ENCODE measurements around the gene OR11H6.
"Not testable (repeated sequence)": the region's sequence is repeated elsewhere in the genome, so short reads cannot be mapped to it uniquely, and the experiment has no call there.

Gene OR11H6, protein sequence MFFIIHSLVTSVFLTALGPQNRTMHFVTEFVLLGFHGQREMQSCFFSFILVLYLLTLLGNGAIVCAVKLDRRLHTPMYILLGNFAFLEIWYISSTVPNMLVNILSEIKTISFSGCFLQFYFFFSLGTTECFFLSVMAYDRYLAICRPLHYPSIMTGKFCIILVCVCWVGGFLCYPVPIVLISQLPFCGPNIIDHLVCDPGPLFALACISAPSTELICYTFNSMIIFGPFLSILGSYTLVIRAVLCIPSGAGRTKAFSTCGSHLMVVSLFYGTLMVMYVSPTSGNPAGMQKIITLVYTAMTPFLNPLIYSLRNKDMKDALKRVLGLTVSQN

DNA sequence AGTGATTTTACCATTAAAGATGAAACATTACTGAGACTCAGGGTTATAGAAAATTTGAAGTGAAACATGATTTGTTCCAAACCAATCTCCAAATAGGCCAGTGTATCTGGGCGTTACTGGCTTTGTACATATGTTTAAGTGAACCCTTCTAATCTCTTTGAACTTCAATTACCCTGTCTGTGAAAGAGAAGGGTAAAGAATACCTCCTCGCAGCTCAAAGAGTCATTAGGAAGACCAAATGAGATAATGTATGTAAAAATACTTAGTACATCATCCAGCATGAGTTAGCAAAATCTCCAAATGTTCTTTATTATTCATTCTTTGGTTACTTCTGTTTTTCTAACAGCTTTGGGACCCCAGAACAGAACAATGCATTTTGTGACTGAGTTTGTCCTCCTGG lies at the start of gene OR11H6:
OR11H6 (plus strand) TSS at position 301 of the 400 bp plus-strand sequence; CDS start at position 301, 0 bp downstream.
- DNase-seq (ENCODE audit: low spot score): no peak
- FAIRE-seq: no peak

DNA sequence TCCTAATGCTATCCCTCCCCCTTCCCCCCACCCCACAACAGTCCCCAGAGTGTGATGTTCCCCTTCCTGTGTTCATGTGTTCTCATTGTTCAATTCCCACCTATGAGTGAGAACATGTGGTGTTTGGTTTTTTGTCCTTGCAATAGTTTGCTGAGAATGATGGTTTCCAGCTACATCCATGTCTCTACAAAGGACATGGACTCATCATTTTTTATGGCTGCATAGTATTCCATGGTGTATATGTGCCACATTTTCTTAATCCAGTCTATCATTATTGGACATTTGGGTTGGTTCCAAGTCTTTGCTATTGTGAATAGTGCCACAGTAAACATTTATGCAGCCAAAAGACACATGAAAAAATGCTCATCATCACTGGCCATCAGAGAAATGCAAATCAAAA lies 49.3 kb upstream of the OR11H6 start:
- not testable (repeated sequence) for FAIRE-seq; DNase-seq (ENCODE audit: low spot score)

DNA sequence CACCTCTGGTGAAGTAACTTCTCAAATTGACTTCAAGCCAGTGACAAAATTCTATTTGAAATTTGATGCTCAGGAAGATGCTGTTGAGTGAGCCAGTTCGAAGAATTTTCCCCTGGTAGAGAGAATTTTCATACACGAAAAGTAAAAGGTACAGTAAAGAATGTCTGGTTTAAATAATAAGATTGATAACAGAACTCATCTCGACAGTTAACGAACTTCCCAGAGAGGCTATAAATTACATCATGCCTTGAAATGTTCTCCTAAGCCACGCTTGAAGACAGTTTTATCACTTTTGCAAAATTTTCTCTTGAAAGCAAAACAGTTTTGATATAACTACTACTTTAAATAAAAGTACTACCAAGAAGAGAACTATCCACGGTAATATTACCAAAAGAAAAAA lies 47.2 kb upstream of the OR11H6 start:
- FAIRE-seq: no peak
- DNase-seq (ENCODE audit: low spot score): no peak

DNA sequence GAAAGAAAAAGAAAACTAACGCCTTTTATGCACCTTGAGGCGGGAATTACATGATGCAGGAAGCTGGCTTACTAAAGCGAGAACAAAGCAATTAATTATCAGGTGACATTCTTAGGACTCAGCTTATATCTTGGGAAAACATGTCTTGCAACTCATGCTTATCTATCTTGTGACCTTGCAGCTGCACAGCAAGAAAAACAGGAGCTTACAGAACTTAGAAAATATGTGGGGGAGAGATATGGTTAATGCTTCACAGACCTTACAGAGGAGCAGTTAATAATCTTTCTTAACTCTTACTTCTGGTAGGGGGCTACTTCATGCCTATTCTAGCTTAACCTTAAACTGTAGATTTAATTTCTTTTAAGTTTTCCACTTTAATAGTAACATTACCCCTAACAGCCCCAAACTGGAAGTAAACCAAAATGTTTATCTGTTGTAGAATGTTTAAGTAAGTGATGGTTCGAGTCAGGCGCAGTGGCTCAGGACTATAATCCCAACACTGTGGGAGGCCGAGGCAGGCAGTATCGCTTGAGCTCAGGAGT lies 46.0 kb upstream of the OR11H6 start:
- DNase-seq (ENCODE audit: low spot score) (no peak), FAIRE-seq (no peak)

DNA sequence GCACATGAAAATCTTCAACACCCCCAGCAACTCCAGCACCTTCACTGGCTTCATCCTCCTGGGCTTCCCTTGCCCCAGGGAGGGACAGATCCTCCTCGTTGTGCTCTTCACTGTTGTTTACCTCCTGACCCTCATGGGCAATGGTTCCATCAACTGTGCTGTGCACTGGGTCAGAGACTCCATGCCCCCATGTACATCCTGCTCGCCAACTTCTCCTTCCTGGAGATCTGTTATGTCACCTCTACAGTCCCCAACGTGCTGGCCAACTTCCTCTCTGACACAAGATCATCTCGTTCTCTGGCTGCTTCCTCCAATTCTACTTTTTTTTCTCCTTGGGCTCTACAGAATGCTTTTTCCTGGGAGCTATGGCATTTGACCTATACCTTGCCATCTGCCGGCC lies 44.3 kb upstream of the OR11H6 start:
- DNase-seq (ENCODE audit: low spot score) (no peak), FAIRE-seq (no peak)

DNA sequence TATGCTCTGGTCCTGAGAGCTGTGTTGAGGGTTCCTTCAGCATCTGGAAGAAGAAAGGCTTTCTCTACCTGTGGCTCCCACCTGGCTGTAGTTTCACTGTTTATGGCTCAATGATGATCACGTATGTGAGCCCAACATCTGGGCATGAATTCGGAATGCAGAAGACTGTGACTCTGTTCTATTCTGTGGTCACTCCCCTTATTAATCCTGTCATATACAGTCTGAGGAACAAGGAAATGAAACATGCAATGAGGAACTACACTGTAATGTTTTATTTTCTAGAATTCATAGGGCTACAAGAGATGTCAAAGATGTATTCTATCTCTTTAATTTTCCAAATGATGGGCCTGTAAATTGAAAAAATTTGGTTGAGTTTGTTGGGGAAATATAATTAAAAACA lies 43.6 kb upstream of the OR11H6 start:
- no peak for DNase-seq (ENCODE audit: low spot score)
- FAIRE-seq: no peak

DNA sequence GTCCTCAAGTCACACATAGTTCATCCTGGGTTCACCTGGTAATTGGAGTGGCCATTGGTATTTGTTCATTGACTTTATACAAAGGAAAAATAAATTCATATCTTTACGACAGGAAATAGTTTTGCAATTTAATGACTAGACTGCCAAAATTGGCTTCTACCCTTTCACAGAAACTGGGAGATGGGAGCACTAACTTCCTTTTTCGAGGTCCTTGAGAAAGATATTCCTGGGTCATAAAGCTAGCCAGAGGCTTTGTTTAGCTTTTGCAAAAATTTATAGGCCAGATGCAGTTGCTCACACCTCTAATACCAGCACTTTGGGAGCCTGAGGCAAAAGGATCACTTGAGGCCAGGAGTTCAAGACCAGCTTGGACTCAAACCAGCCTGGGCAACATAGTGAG lies 43.0 kb upstream of the OR11H6 start:
- DNase-seq (ENCODE audit: low spot score) (no peak), FAIRE-seq (no peak)

DNA sequence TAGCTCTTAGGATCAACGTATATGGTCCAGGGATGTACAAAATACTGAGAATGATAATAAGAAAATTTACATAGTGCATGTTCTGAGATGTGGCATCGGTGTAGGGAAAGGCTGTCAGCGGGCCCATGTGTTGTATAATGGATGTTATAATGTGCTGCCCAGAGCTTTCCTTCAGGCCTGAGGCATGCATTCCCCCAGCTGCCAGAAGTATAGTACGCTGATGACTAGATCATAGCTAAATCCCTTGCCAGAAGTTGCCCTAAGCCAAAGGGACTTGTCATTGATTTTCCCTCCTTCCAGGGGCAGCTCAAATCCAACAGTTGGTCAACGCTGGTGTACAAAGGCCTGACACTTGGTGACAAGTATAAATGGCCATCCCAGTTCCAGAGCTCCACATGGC lies 39.3 kb upstream of the OR11H6 start:
- no peak for FAIRE-seq
- no peak for DNase-seq (ENCODE audit: low spot score)

DNA sequence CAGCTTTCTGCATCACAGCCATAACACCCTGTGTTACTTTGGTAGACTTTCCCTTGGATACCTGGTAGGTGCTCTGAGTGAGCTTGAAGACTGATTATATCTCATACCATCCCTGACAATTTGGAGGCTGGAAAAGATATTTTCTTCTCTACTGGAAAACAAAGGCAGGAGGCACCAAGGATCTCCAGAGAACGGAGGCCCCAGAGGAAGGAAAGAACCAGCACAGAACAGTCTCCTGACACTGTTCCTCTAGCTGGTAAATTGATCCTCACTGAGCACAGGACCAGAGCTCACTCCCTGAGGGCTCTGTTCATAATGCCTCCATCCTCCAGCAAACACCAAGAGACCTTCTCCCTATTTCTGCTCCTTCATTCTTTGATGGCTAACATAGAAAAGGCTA lies 32.9 kb upstream of the OR11H6 start, which contains the start of gene OR11G2:
OR11G2 (plus strand) TSS at position 301 of the 400 bp plus-strand sequence. CDS start 6,542 bp downstream, outside the sequence.
- no peak for FAIRE-seq
- no peak for DNase-seq (ENCODE audit: low spot score)

DNA sequence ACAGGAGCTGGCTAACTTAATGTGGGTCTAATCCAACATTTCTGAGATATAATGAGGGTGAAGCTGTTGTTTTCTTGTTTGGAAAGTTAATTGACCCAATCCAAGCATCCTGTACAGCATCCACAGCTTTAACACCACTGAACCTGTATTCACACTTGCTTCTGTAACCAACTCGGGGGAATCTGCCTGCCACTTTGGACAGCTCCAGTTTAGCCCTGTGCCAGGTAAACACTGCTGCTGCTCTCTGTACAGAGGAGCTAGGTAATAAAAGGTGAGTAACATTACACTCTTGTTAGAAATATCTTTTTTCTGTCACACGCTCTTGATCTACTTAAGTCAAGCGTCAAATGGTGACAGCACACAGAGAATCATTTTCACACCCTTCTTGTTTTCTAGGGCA lies 32.1 kb upstream of the OR11H6 start:
- DNase-seq (ENCODE audit: low spot score): no peak
- no peak for FAIRE-seq

DNA sequence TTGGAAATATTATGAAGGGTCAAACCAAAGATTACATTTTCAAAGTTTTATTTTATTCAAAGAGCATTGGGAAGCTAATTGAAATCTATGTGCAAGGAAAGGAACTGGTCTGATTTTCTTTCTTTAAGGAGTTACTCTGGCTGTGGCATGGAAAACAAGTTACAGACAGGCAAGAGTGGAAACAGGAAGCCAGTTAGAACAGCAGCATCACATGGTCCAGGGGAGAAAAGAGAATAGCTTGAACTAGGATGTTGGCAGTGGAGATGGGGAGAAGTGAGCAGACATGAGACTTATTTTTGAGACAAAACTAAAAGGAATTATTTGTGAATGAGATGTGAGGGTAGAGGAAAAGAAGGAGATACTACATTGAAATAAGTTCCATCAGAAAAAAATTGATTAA lies 29.4 kb upstream of the OR11H6 start:
- no peak for DNase-seq (ENCODE audit: low spot score)
- no peak for FAIRE-seq

DNA sequence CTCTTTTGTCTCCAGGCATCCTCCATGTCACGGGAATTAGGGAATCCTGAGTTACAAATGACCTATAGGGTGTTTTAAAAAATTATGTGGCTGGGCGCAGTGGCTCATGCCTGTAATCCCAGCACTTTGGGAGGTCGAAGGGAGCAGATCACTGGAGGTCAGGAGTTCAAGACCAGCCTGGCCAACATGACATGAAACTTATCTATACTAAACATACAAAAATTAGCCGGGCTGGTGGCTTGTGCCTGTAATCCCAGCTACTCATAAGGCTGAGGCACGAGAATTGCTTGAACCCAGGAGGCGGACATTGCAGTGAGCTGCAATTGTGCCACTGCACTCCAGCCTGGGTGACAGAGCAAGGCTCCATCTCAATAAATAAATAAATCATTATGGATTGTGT lies 28.3 kb upstream of the OR11H6 start:
- DNase-seq (ENCODE audit: low spot score); FAIRE-seq: not testable (repeated sequence)

DNA sequence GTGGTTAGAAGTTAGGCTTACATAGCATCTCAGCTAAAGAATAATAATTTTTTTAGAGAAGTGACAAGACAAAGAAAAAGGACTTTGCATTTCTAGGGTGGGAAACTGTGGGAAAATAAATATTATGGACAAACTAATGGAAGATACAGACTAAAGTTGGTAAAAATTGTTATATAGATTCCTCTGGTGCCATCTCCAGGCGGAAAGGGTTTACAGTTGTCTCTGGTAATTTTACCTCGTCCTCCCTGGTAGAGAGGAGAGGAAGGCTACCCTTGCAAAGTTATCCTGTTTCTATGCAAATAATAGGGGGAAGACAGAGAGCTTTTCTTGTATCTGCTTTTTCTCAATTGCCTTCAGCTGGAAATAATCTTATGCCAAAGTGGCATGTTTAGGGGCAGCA lies 27.6 kb upstream of the OR11H6 start:
- FAIRE-seq (no peak), DNase-seq (ENCODE audit: low spot score) (no peak)

DNA sequence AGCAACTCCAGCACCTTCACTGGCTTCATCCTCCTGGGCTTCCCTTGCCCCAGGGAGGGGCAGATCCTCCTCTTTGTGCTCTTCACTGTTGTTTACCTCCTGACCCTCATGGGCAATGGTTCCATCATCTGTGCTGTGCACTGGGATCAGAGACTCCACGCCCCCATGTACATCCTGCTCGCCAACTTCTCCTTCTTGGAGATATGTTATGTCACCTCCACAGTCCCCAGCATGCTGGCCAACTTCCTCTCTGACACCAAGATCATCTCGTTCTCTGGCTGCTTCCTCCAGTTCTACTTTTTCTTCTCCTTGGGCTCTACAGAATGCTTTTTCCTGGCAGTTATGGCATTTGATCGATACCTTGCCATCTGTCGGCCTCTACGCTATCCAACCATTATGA lies 26.1 kb upstream of the OR11H6 start:
- no peak for FAIRE-seq
- DNase-seq (ENCODE audit: low spot score): no peak

DNA sequence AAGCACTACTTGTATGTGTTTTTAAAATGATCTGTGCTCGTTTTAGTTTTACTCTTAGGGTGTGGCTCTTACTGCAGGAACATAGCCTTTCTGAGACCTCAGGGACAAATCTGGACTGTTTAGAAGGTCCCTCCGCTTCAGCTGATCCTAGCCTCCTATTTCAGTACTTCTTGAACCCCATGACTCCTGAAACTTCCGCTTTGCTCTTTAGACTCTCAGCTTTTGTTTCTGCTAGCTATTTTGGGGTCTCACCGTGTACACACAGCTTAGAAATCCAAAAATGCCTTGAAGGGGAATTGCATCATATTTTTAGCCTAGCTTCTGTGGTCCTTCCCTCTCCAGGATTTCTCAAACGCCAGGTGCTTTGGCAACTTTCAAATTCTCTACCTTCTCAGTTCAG lies 24.5 kb upstream of the OR11H6 start:
- DNase-seq (ENCODE audit: low spot score) (no peak), FAIRE-seq (no peak)

DNA sequence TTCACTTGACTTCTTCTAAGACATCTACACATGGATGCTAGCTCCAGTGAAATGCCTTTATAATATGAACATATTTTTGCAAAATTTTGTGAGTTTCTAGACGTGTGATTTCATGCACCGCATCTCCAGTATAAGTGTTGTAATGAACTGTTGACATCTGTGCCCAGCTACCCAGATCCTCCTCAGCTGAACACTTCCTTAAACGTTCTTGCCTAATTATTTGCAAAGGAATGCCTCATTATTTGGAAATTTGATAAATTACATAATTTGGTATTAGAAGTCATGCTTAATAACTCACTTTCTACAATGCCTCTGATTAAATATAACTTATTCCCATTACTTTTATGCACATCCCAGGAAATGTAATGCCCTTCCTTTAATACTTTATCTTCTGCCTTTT lies 18.8 kb upstream of the OR11H6 start:
- FAIRE-seq (no peak), DNase-seq (ENCODE audit: low spot score) (no peak)

DNA sequence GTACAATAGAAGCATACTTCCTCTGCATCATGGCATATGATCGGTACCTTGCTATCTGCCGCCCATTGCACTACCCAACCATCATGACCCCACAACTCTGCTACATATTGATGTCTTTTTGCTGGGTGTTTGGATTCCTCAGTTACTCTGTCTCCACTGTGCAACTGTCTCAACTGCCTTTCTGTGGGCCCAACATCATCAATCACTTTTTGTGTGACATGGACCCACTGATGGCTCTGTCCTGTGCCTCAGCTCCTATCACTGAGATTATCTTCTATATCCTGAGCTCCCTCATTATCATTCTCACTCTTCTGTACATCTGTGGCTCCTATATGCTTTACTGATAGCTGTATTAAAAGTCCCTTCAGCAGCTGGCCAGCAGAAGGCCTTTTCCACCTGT lies 13.9 kb upstream of the OR11H6 start:
- DNase-seq (ENCODE audit: low spot score) (no peak), FAIRE-seq (no peak)

DNA sequence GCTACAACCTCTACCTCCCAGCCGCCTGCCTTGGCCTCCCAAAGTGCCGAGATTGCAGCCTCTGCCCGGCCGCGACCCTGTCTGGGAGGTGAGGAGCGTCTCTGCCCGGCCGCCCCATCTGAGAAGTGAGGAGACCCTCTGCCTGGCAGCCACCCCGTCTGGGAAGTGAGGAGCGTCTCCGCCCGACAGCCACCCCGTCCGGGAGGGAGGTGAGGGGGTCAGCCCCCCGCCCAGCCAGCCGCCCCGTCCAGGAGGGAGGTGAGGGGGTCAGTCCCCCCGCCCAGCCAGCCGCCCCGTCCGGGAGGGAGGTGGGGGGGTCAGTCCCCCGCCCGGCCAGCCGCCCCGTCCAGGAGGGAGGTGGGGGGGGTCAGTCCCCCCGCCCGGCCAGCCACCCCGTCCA lies 11.1 kb upstream of the OR11H6 start:
- not testable (repeated sequence) for FAIRE-seq; DNase-seq (ENCODE audit: low spot score)

DNA sequence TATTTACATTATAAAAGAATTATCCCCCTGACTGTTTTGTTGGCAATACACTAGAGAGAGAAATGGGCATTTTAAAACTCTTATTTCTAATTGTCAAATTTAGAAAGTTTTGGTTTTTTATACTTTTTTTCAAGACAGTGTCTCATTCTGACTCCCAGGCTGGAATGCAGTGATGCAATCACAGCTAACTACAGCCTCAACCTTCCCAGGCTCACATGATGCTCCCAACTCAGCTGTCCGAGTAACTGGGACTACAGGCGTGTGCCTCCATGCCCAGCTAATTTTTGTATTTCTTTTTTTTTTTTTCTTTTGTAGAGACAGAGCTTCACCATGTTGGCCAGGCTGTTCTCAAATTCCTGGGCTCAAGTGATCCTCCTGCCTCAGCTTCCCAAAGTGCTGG lies 8.3 kb upstream of the OR11H6 start:
- FAIRE-seq (no peak), DNase-seq (ENCODE audit: low spot score) (no peak)

DNA sequence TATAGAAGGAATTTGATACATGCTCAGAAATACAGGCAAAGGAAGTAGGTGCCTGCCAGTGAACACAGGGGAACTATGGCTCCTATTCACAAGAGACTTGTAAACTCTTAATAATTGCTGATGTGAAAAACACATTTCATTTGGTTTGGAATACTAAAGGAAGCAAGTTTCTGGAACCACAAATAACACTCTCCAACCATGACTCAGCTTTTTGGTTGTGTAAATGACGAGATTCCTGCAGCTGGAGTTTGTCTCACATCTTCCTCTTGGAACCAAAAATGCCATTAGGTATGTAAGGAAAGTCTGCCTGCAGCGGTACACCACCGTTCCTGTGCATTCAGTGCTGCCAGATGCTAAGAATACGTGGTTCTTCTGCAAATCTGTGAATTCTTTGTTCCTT lies 4.5 kb upstream of the OR11H6 start:
- FAIRE-seq: no peak
- DNase-seq (ENCODE audit: low spot score): no peak

DNA sequence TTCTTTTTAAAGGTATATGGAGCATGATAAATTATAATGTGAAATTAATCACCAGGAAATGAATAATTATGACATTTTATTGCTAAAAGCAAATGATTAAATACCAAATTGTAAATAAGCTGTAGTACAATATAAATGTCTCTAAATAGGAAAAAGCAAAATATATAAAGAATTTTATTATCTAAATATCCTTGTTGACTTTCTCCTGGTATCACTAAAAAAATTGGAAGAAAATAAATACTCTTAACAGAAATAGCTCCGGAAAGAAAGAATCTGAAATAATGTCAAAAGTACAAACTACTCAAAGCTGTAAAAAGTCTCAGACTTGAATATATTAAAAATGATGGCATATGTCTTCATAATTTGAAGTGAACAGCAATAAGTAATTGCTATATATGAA lies 5.2 kb downstream of the OR11H6 start, which contains the start of gene OR11H7:
OR11H7 (plus strand) TSS at position 301 of the 400 bp plus-strand sequence.
- DNase-seq (ENCODE audit: low spot score) (no peak), FAIRE-seq (no peak)

DNA sequence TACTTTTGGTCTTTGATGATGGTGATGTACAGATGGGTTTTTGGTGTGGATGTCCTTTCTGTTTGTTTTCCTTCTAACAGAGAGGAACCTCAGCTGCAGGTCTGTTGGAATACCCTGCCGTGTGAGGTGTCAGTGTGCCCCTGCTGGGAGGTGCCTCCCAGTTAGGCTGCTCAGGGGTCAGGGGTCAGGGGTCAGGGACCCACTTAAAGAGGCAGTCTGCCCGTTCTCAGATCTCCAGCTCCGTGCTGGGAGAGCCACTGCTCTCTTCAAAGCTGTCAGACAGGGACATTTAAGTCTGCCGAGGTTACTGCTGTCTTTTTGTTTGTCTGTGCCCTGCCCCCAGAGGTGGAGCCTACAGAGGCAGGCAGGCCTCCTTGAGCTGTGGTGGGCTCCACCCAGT lies 11.9 kb downstream of the OR11H6 start:
- DNase-seq (ENCODE audit: low spot score): not testable (repeated sequence)

DNA sequence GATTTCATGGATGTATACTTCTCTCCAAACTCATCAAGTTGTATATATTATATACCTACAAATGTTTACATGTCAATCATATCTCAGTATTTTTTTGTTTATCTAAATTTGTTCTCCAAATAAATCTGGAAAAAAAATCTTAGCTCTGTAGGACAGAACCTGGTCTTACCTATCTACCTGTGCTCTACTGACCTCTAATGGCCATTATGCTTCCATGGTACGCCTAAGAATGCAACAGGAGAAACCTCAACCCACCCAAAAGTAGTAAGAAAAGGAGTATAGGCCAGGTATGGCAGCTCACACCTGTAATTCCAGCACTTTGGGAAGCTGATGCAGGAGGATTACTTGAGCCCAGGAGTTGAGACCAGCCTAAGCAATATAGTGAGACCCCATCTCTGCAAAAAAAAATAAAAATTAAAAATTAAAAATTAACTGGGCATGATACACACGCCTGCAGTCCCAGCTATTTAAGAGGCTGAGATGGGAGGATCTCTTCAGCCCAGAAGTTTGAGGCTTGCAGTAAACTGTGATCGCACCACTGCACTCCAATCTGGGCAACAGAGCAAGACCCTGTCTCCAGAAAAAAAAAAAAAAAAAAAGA lies 24.2 kb downstream of the OR11H6 start:
- DNase-seq (ENCODE audit: low spot score): peak; percentile 5

More for the DNA sequence above, 11.9 kb downstream of the OR11H6 start:
- FAIRE-seq: not testable (repeated sequence)

More for the DNA sequence above, 24.2 kb downstream of the OR11H6 start:
- FAIRE-seq: no peak

Data from RCC 7860 (cell line).